DMS 273 (cell line): ENCODE measurements around the gene KDM4C.

ENCODE experiments used
- DNase-seq: peaks from one replicate; lab custom pipeline; 2025; ENCODE audit not compliant: unreplicated experiment; lab: John Stamatoyannopoulos, UW

Gene KDM4C

DNA sequence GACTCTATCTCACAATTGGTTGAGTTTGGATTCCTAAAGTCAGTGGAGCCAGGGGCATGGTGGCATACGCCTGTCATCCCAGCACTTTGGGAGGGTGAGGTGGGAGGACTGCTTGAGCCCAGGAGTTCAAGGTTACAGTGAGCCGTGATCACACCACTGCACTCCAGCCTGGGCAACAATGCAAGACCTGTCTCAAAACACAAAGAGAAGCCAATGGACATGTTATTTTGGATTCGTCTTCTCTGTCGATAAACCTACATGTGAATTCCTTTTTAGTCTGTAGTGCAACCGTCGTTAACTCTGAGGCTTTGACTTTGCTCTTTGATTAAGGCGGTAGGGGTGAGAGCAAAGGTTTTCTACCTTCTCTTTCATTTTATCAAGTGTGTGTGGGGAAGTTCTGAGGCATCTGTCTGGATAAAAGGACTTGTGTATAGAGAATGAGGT is 142.7 kb downstream of the KDM4C start:
- no peak for DNase-seq

- no peak for DNase-seq
Measured at GRCh38 chr9:6901180-6901579, 143.4 kb downstream of the KDM4C start.

DNA sequence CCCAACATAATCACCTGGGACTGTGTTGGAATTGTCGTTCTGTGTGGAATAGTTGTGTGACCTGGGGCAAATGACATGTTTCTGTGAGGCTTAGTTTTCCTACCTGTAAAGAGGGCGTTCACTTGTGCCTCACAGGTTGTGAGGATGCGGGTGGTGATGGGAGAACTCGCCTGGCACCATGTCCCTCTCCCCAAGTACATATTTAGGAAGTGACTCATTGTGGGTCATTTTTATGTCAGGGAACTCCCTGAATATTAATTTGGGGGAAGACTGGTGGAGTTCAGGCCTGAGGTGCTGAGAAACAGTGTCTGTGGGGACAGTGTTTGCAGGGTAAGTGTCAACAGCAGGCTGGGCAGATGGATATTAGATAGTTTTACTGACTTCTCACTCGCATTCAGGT is 144.7 kb downstream of the KDM4C start:
- no peak for DNase-seq

DNA sequence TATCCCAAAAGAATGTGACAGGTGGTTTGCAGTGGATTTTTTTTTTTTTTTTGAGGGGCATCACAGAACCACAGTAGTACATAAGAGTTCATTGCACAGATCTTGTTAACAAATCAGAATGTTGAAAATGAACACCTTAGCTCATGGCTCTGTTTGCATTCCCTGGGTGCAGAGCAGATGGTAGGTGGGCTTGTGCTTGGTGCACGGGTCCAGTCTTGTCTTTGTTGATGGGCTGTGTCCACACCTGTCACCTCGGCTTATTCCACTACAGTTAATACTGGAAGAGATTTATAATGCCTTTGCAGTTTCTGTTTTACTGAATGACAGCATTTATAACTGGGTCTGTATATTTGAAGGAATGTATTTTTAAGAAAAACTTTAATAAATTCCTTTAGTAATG is 146.6 kb downstream of the KDM4C start:
- peak; percentile 66 for DNase-seq

DNA sequence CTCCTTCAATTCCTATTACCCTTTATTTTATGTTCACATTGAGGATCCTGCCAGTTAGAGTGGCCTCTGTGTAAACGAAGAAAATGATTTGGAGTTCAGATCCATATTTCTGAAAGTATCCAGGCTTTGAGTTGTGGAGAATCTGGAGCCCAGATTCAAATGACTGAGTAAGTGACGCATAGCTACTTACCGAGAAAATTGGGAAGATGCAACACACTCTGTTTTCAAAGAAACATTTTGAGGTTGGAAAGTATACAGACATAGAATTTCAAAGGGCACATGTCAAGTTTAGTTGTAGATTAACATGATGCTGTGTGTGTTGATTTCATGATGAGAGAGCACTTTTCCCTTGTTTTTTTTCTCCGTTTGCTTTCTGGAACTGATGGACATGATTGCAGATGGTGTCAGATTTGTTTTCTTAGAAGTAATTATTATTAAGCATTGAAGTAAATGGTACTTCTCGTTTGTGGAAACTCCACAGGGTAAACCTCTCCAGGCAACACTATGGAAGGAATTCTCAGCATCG is 148.1 kb downstream of the KDM4C start:
- DNase-seq: no peak

GRCh38 chr9:6907772-6908381 is 150.1 kb downstream of the KDM4C start:
- peak; percentile 67 for DNase-seq

DNA sequence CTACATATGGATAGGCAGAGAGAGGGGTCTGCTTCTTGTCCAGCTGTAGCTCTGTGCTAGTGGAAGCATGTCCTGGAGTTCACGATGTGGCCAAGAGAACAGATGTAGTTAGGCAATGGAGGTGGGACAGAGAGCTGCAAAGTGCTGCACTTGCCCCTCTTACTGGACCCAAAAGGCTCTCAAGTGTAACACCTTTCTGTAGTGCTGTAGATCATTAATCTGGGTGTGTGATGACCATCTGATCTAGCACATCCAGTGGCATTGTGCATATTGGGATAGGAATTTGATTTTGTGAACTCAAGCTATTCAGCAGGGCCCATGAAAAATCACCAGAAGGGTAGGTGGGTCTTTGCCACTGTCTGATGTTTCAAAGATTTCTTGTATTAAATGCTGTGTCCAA is 151.4 kb downstream of the KDM4C start:
- no peak for DNase-seq

GRCh38 chr9:6910032-6910431 is 152.3 kb downstream of the KDM4C start:
- peak; percentile 52 for DNase-seq

DNA sequence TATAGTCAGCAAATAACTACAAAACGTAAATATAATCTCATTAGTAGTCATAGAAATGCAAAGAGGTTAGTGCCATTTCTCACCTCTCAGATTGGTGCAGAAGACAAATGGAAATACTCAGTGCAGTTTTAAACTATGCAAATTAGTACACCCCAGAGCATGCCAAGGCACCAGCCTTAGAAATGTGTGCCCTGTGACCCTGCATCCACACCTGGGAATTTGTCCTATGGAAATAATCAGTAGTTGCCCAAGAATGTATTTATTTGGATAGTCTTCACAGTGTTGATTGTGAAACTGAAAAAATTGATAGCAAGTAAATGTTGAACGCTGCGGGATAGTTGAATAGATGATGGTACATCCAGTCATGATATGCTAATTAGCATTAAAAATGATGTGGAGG is 152.7 kb downstream of the KDM4C start:
- no peak for DNase-seq

- no peak for DNase-seq
Measured at GRCh38 chr9:6911901-6912638, 154.3 kb downstream of the KDM4C start.

DNA sequence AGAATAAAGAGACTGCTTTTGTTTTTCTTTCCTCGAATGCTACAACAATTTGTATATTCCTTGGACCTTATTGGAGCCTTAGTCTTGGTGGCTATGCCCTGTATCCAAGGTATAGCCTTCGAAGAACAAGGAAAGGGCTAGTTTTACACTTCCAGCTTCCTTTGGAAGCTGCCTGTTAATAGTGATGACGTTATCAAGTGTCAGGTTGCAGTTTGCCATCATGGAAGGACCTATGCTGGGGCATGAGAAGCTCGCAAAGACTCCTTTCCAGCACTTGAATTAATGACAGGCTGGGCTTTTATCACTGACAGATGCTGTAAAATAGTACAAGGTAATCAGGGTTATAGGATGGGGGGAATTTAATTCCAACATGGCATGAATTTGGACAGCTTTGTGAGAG is 157.9 kb downstream of the KDM4C start:
- DNase-seq: peak; percentile 76

DNA sequence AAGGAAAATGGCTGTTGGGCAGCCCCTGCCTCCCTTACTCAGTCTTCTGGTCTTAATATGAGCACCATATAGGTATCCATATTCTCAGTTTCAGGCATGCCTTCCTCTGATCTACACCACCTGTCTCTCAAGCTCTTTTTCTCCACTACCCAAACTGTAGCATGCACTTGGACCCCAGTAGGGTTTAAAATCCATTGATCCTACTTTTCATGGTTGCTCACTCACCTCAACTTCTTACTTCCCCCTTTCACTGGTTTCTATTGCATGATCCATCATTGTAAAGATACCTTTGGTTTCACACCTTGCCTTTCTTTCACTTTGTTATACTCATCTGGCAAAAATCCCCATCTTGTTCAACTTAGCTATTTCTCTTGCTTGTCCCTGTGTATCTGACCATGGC is 159.4 kb downstream of the KDM4C start:
- no peak for DNase-seq

DNA sequence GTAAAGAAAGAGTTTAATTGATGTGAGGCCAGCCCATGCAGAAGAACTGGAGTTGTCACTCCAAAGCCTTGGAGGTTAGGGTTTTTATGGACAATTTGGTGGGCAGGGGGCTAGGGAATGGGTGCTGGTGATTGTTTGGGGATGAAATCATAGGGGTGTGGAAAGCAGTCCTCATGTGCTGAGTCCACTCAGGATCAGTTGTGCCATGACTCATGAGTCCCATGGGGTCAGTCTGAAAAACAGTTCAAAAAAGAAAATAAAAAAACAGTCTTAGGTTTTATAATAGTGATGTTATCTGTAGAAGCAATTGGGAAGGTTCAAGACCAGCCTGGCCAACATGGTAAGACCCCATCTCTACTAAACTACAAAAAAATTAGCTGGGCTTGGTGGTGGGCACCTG is 162.3 kb downstream of the KDM4C start:
- DNase-seq: no peak

DNA sequence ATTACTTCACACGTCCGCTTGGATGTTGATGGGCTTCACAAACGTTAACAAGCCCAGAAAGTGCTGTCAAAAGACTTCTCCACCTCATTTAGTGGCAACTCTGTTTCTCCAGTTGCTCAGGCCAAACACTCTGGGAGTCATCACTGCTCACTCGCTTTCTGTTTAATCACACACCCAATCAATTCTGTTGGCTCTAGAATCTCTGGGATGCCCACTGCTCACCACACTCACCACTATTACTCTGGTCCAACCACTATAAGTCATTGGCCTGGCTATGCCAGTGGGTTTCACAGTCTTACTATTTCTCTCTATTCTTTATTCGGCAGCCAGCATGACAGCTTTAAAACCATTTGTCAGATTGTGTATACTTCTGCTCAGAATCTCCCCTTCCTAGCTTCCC is 163.5 kb downstream of the KDM4C start:
- DNase-seq: no peak

DNA sequence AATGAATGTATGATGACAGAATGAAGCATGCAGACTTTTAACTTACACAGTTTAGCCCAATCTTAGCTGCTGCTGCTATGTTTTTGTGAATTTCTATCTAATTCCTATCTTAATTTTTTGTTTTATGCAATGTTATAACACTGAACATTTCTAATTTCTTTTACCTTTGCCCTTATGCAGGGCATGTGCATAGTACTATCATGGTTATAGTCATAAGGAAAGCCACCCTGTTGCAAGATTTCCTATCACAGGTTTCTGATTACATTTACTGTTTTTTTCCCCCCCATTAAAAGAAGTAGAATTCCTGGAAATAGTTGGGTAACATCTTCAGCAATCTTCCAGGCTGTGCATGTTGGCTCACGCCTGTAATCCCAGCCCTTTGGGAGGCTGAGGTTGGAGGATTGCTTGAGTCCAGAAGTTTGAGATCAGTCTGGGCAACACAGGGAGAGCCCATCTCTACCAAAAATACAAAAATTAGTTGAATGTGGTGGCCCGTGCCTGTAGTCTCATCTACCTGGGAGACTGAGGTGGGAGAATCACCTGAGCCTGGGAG is 164.4 kb downstream of the KDM4C start:
- no peak for DNase-seq

GRCh38 chr9:6922680-6923079 is 164.9 kb downstream of the KDM4C start:
- DNase-seq: no peak

DNA sequence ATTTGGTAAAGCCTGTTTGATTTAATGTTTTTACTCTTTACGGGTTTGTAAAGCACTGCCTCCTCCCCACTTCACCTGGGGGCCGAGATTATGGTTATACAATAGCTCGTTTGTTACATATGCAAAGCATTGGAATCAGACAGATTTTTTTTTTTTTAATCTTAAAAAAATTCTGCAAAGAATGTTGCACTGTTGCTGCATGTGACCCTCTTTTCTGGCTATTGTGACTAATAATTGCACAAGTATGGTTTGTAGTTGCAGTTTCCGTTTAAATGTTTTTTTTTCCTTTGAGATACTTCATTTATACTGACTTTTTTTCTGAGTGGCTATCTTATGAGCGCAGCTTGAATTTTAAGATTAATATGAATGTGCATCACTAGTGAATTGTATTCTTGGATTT is 165.3 kb downstream of the KDM4C start:
- DNase-seq: no peak

DNA sequence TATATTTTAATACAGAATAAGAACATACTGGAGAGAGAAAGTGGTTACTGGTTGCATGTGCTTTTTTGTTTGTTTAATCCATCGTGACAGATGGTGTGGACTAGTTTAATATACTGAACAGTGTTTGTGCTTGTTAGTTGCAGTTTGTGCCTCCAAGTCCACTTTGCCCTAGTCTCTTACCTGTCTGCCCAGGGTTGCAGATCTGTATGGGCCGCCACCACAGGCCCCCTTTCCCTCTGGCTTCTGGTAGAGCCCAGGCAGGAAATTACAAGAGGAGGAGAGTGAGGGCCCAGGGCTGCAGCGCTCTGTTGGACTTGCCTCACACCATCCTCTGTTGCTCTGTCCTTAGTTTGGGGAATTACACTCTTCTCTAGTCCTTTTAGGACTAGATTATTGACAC is 166.4 kb downstream of the KDM4C start:
- peak; percentile 59 for DNase-seq

GRCh38 chr9:6924988-6925563 is 167.3 kb downstream of the KDM4C start:
- no peak for DNase-seq

GRCh38 chr9:6925836-6926235 is 168.1 kb downstream of the KDM4C start:
- DNase-seq: no peak

DNA sequence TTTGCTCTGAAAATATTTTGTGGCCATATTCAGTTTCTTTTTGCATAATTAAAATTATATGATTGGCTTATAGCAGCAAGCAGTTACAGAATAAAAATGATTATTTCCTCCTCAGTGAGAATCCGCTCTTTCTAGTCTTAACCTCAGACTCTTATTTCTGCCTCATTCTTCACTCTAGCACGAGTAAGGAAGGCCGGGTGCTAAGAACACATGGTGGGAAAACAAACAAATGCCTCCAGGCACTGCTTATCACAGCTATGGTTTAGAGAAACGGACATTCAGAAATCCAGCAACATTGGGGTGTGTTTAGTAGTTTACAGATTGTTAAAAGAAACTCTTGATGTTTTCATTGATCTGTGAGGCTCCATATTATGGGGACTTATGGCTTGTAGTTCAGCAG is 168.7 kb downstream of the KDM4C start:
- no peak for DNase-seq

GRCh38 chr9:6927838-6928237 is 170.1 kb downstream of the KDM4C start:
- DNase-seq: no peak
